GM18508 (cell line): Measurements from ENCODE around the gene ADARB2.

Experiments
- ATAC-seq: cut with Tn5 transposase; IDR thresholded peaks from one replicate; pipeline ENCODE4 v1.9.1; 2021; ENCODE audit warnings: moderate number of reproducible peaks; ENCODE audit not compliant: insufficient read depth, unreplicated experiment

ADARB2 gene

DNA sequence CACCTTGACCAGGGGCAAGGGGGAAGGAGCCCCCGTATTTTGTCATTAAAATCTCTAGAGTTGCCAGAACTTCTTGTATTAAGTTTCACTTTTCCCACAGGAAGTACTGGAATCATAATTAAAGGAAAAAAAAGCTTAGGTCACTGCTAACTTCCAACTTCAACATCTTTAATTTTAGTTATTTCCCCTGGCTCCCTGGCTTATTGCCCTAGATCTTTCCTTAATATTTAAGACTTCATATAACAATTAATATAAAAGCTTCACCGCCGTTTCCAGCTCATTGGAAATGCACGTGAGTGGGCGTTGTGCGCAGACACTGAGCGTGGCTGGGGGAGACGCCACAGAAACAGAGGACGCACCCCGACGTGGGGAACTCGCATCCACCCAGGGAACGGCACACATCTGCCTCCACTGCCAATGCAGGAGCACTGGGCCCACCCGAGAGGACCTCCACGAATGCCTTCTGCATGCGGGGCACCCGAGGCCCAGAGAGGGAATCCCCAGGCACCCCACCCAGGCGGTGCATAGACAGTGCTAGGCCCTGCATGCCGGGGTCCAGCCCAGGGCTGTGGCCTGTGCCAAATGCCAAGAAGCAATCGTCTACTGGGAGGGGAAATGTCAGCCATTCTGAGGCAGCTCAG is 72.2 kb downstream of the ADARB2 start:
- no peak for ATAC-seq

DNA sequence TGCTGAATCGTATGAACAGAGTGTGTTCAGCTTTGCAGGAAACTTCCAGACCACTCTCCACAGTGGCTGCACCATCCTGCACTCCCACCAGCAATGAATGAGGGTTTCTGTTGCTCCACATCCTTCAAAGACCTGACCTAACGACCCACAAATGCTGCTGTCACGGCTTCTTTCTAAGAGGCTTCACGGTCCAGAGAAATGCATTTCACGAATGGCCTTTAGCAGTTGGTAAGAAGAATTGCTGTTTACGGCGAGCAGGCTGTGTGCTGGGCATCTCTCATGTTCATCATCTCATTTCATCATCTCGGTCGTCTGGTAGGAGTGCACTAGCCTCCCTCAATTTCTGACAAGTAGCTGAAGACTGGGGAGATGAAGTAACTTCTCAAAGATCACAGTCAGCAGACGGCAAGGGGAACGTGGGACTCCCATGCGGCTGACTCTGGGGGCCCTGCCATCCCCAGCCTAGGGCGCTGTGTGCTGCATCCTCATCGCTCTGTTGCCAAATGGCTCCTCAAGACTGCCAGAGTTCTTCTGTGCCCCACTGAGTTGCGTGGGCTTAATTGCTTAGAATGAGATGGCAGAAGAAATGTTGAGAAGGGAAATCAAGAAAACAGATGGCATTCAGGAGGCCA is 72.9 kb downstream of the ADARB2 start:
- no peak for ATAC-seq

DNA sequence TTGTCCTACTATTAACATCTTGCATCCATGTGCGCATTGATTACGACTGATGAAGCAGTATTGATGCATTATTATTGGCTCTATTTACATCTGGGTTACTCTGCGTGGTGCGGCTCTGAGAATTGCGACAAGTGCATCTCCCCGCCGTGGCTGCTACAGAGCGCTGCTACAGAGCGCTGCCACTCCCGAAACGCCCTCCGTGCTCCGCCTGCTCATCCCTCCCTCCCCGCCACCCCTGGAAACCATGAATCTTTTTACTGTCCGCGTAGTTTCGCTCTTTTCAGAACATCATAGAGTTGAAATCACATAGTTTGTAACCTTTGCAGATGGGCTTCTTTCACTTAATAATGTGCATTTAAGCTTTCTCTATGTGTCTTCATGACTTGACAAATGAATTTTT is 74.1 kb downstream of the ADARB2 start:
- no peak for ATAC-seq

DNA sequence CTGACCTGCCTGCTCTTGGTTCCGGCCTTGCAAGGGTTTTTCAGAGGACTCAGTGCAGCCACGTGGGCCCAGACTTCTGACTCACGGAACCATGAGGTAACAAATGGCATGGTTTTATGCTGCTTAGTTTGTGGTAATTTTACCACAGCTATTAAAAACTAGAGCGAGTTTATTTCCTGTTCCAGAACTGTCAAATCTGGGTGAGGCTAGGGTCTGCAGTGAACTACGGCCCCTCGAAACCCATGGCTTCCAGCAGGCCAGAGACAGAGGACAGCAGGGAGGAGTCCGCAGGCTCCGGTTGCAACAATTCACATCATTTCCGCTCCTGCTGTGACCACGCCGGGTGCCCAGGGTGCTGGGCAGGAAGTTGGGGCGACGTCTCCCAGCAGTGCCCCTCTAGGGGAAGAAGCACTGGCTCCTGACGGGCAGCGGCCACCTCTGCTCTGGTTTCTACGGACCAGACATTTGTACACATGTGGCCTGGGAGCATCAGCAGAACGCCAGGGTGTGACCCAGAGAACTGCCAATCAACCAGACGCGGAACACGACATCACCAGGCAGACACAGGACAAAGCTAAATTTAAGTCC is 74.8 kb downstream of the ADARB2 start:
- ATAC-seq = no peak

DNA sequence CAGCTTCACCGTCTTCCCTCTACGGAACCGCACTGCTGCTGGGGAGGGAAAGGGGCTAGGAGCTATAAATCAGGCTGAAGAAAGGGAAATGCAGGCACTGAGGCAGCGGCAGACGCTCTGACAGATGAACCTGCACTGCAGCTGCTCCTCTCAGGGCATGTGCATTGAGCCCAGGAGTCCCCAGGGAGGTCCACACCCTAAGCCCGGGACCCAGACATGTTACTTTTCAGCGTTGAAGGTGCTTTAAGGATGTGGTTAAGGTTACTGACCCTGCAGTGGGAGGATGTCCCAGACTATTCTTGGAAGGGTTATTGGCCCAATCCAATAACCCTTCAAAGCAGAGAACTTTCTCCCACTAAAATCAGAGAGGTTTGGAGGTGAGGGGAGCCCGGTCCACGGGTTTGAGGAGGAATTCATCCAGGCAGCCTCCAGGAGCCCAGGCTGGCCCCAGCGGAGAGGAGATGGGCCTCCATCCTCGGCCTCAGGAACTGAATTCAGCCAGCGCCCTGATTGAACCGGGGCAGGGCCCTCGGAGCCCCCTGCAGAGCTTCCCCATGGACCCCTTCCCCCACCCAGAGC is 75.4 kb downstream of the ADARB2 start:
- no peak for ATAC-seq

DNA sequence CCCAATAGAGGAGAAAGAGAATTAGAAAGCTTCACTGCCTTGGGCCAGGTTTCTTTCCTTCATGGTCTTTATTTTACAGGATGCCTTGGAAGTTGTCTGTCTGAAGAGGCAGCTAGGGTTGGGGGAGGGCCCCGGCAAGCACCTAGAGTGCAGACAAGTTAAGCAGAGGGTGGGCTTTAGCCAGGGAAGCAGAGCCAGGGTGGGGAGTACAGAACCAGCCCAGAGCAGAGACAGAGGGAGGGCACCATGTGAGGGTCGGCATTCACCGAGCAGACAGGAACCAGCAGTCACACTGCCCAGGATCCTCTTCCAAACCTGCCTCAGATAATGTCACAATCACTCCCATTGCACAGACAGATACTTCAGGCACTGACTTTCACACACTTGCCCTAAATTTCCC is 75.9 kb downstream of the ADARB2 start:
- ATAC-seq = no peak

DNA sequence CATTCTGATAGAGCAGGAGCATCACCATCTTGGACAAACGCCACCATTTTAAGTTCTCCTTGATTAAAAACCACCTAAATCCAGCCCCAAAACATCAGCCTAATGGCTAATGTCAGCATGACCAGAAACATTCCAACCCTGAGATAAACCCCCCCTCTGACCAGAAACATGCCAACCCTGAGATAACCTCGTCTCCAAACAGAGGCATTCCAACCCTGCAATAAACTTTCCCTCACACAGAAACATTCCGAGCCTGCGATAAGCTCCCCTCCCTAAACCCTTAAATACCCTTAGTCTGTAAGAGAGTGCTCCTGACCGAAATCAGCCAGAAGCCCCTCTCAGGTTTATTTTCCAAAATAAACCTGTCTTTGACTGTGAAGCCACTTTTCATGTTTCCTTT is 76.5 kb downstream of the ADARB2 start:
- no peak for ATAC-seq

DNA sequence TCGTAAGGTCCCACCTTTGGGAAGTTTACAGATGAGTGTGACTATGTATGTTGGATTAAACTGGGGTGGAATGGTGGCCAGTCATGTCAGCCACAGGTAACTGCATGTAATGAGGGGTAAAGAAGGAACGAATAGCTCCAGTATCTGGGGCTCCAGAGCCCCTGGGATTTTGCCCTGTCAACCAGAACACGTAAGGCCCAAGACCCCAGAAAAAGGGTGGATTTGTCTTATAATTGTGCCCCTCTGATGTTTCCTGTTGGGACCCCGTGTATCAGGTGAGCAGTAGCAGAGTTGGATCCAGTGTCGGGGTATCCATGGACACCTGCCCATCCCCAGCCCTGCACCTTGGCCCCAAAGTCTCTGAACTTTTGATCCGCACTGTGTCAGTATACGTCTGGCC is 76.9 kb downstream of the ADARB2 start:
- ATAC-seq = no peak

DNA sequence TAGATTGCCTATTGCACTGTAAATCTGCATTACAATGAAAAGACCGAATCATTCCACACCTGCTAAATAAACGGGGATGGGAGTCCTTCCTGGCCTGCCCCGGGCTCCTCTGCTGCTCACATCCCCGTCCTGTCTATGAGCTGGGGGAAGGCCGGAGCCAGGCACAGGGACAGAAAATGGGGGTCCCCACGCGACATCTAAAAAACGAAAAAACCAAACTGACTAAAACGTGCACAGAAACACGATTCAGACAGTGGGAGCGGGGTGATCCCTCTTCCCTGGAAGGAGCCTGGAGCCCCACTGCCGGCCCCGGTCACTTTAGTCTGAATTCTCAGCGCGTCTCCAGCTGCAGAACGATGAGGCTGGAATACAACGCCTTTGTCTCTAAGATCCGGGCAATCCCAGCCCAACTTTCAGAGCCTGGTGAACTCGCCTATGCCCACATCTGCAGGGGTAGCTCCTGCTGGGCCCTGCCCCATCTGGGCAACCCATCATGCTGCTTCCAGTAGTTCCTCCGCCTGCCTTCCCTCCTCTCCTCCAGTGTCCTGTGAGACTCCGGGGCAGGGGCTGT is 78.0 kb downstream of the ADARB2 start:
- ATAC-seq = no peak

DNA sequence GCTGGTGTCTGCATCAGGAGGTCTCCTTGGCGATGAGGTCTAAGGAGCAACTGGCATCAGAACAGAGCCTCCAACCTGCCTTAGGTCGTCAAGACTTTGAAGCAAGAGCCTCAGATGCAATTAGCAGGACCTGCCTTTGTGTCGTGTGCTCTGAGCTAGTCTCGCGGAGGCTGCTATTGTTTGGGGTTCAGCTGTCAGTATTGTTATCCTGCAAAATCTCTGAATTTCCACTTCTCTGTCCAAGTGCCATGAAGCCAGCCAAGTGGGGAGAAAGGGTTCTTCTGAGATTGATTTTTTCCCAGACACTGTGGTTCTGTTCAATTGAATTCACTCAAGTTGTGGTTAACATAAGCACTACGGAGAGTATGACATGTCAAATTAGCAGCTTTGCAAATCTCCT is 78.7 kb downstream of the ADARB2 start:
- ATAC-seq = no peak

DNA sequence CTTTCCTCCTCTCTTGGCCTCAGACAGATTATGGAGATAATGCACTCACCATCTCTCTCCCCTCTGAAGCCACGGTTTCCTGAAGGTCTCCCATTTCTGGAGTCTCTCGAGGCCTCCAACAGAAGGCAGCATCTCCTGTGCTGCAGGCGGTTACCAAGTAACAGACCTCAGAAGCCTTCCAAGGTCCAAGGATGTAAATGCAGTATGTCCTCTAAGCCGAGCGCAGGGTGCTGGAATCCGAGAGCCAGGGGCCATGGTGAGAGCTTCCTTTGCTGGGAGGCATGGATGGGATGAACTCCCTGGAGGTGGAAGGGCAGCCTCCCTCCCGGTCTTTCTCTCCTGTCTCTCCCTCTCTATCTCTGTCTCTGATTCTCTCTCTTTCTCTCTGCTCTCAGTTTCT is 79.8 kb downstream of the ADARB2 start:
- ATAC-seq = no peak

DNA sequence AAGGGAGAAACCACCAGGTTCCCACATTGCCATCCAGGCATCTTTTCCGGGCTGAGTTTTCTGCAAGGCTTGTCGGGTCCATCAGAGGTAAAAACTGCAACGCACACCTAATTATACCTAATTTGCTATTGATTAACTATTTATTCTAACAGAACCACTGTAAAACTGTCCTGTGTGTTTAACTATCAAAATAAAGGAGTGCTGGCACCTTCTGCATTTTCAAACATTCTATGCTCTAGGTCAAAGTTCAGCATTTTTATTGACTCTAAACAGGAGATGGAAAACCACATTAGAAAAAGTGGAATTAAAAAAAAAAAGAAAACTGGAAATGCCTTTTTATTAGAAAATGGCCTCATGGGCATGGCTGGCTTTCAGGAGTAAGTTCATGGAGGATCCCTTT is 82.0 kb downstream of the ADARB2 start:
- no peak for ATAC-seq

DNA sequence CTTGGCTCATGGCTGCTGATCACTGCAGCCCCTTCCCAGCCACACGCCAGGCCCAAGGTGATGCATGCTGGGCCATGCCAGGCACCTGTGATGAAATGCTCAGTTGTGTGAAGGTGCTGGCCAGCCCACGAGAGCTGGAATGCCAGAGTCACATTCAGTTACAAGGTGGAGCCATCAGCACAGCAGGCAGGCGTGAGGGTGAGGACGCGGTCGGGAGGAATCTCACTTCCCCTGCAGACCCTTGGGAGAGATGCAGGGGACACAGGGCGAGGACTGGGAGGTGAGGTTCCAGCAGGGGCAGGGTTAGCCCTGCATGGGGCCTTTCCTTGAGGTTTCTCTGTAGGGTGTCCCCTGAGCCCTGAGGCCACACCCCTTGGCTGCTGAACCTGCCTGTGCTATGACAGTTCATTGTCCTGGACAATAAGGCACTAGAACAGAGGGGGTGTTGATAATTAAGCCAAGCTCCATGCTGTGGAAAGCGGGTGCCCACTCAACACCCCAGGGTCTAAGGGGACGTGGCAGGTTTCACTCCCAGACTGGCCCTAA is 82.4 kb downstream of the ADARB2 start:
- ATAC-seq = no peak

DNA sequence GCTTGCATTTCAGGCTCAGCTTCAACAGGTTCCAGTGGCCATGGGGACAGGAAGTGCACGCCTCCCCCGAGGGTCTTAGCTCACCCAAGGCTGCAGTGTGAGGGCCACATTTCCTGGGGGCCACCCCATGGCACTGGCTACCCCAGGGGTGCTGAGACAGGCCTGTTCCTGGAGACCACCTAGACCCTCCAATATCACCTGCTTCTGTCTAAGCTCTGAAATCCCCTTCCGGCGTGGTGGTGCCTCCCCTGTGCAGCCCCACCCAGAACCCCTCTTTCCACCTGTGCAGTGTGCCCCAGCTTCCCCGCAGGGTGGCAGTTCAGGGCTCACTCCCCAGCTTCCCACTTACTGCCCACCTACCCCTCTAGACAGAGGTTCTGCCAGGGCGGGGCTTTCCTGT is 83.1 kb downstream of the ADARB2 start:
- ATAC-seq = no peak

DNA sequence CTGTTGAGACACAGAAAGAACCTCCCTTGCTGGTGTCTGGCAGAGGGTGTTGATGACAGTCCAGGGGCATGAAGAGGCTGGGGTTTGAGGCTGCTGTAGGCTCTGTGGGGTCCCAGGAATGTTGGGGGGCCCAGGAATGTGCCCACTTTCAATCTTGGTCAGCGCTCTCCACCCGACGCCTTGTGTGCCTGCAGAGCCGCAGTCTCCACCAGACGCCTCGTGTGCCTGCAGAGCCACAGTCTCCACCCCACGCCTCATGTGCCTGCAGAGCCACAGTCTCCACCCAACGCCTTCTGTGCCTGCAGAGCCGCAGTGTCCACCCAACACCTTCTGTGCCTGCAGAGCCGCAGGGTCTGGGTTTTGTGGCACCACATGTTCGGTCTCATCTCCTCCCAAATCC is 84.0 kb downstream of the ADARB2 start:
- no peak for ATAC-seq

DNA sequence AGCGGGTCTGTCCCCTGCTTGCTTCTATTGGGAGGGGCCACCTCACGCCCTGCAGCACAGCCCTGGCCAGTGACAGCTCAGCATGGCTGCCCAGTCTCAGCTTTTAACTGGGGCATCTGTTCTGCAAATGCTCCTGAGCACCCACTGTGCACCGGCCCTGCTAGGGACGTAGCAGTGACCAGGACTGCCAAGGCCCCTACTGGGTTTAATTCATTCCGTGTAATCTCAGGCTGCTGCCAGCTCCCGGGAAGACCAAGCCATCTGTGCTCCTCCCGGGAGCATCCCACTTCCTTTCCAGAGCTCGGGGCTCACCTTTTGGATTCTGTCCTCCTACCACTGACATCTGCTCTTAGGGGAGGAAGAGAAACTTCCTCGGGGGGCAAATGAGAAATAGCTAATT is 85.2 kb downstream of the ADARB2 start:
- no peak for ATAC-seq

DNA sequence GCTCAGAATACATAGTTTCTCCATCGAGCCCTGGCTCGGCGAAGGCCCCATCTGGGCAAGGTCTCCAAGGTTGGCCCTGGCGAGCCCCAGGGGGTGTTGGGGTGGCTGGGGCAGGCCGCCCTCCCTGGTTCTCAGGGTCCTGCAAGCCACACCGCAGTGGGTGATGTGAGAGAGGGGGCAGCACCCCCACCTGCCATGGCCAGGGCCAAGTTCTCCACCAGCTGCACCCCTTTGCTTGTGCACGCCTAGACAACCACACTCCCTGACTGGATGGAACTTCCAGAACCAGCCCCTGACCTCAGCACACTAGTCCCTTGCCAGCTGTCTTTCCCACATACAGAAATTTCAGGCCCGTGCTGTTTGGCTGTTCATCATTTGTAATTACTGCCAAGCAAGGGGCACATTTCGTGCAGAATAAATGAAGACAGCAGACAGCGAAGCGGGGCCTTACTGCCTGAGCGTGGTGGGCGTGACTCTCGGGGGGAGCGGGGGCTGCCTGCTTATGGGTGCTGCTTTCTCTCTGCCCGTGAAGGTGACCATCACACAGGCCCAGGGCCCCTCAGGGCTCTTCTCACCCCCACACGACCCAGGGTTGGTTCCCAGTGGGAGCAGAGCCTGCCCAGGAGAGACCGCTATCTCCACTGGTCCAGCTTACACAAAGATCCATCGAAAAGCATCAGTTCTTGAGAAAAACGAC is 85.9 kb downstream of the ADARB2 start:
- ATAC-seq = no peak

DNA sequence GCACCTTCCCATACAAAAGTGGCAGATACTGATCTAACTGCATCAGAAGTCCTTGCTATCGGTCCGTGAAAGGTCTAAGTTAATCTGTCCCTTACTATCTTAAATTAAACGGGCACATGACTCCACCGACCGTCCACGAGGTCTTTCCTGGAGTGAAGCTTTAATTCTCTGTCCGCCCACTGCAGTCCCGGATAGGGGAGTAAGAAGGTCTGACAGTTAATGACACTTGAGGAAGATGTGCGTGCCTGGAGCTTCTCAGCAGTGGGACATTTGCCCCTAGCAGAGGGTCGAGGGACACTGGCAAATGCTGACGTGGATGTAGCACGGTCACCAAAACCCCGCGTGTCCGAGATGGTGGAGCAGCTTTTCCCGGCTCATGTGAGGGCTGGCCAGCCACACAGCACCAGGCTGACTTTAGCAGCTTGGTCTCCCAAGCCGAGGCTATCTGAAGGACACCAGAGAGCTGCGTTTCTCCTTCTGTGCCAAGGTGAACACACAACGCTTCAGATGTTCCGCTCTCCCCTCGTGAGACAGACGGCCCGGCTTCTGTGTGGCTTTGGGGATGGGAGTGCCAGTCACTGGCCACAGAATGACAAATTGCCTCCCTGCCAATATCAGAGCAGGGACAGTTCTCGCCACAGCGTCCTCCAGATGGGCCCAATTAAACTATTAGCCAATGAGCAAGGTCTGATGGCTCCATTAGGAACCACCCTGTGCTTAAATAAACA is 86.6 kb downstream of the ADARB2 start:
- no peak for ATAC-seq

DNA sequence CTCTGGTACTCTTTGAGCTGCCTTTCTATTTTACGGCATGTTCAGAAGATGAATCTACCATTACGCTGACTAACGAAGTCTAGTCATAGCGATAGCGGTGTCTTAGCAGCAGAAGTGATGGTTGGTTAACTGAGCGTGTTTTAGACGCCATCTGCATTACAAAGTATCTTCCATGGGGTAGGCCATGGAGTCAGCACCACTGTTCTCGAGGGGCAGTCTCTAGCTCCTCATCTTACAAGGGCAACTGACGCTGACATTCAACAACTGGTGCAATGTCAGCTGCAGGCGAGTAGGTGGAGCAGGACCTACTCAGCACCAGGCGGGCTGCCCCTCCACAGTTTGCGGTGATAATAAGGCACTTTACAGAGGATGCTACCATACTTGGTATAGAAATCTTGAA is 88.7 kb downstream of the ADARB2 start:
- ATAC-seq = no peak

DNA sequence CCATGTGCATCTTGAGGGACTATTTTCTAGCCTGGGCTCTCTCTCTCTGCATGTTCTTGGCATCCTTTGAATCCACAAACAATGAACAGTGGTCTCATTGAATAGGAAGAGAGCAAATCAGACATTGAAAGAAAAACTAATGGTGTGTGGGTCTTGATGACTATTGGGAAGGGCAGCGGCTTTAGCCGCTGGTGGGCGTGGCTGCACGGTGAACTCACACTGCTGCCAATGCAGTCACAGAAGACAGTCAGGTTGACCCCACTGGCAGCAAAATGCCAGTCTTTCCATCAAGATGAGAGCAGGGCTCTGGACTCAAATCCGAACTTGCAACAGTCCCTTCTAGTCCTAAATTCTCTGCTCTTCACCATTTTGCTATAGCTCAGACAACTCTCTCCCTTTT is 91.0 kb downstream of the ADARB2 start:
- no peak for ATAC-seq
